Measurements from ENCODE around the gene POLR2E.

POLR2E gene

GRCh38 chr19:1090731-1091543, 4.2 kb downstream of the POLR2E start:
- no peak overlapping the region for H3K27ac ChIP-seq
- TF ChIP-seq ZFX (IDR thresholded peaks at IDR 0.05; ENCODE audit: borderline replicate concordance) (no peak), CTCF (IDR thresholded peaks at IDR 0.05) (no peak)

DNA sequence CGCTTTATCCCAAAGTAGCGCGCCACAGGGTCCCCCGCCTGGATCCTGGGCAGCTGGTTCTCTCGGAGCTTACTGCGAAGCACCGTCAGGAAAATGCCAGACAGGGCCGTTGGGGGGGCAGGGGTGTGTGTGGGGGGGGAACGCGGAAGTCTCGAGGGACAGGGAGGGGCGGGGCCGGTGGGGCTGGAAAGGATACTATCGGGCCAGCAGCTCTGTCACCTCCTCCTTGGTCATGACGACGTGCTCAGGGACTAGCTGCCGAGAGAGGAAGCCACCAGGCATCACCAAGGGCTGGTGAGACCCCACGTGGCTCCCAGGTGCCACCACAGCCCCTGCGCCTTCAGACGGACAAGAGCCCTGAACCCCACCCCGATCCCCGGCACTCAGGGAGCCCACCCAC, 5.3 kb downstream of the POLR2E start:
- TF ChIP-seq ZFX (IDR thresholded peaks at IDR 0.05; ENCODE audit: borderline replicate concordance) (no peak), CTCF (IDR thresholded peaks at IDR 0.05) (no peak)
- no peak overlapping the region for H3K27ac ChIP-seq

GRCh38 chr19:1089126-1089771, 5.9 kb downstream of the POLR2E start:
- H3K27ac ChIP-seq, result no peak overlapping the region
- no peak for TF ChIP-seq ZFX (IDR thresholded peaks at IDR 0.05; ENCODE audit: borderline replicate concordance)
- TF ChIP-seq CTCF (IDR thresholded peaks at IDR 0.05), result no peak

- no peak for TF ChIP-seq ZFX (IDR thresholded peaks at IDR 0.05; ENCODE audit: borderline replicate concordance)
- no peak for TF ChIP-seq CTCF (IDR thresholded peaks at IDR 0.05)
- H3K27ac ChIP-seq, result peak overlapping the region; percentile 41; the same call in 1 of the 2 replicates
Measured at GRCh38 chr19:1088416-1089010, 6.7 kb downstream of the POLR2E start.

GRCh38 chr19:1087813-1088415, 7.3 kb downstream of the POLR2E start:
- H3K27ac ChIP-seq, result peak overlapping the region; percentile 41
- TF ChIP-seq CTCF (IDR thresholded peaks at IDR 0.05), result no peak
- no peak for TF ChIP-seq ZFX (IDR thresholded peaks at IDR 0.05; ENCODE audit: borderline replicate concordance)

DNA sequence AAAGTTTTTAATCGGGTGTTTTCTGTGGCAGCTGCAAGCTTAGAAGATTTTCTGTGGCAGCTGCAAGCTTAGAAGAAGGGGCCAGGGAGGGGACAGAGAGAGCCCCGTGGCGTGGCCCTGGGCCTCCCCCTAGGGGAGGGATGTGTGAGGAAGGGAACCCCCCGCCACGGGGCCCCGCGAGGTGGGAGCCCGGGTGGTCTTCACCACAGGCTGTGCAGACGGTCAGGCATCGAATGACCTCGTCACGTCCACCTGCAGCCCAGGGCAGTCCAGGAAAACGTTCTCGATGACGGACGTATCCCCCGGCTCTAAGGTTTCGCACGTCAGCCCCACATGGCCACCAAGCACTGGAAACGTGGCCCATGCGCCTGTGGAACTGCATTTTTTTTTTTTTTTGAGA, 8.6 kb downstream of the POLR2E start:
- peak overlapping the region; percentile 41 for H3K27ac ChIP-seq

More for the DNA sequence above, 8.6 kb downstream of the POLR2E start:
- TF ChIP-seq ZFX (IDR thresholded peaks at IDR 0.05; ENCODE audit: borderline replicate concordance) (no peak), CTCF (IDR thresholded peaks at IDR 0.05) (no peak)

All from 22Rv1 (cell line).